ENCODE results near the gene ADAMTS9.

ADAMTS9 gene

GRCh38 chr3:64530434-64531049, 157.3 kb downstream of the ADAMTS9 start:
- peak; percentile 1 for DNase-seq

GRCh38 chr3:64523324-64523723, 164.5 kb downstream of the ADAMTS9 start:
- DNase-seq = no peak

GRCh38 chr3:64520334-64520733, 167.5 kb downstream of the ADAMTS9 start:
- DNase-seq = no peak

GRCh38 chr3:64518950-64519349, 168.8 kb downstream of the ADAMTS9 start:
- no peak for DNase-seq

- no peak for DNase-seq
Observed at GRCh38 chr3:64518496-64518895, 169.3 kb downstream of the ADAMTS9 start.

- no peak for DNase-seq
Observed at GRCh38 chr3:64514889-64515288, 172.9 kb downstream of the ADAMTS9 start.

- DNase-seq = no peak
Observed at GRCh38 chr3:64509206-64509605, 178.6 kb downstream of the ADAMTS9 start.

- no peak for DNase-seq
Observed at GRCh38 chr3:64508140-64508539, 179.7 kb downstream of the ADAMTS9 start.

- DNase-seq = no peak
Observed at GRCh38 chr3:64506255-64506654, 181.5 kb downstream of the ADAMTS9 start.

- no peak for DNase-seq
Observed at GRCh38 chr3:64505419-64505818, 182.4 kb downstream of the ADAMTS9 start.

- DNase-seq = no peak
Observed at GRCh38 chr3:64502284-64502683, 185.5 kb downstream of the ADAMTS9 start.

- no peak for DNase-seq
Observed at GRCh38 chr3:64501298-64501906, 186.4 kb downstream of the ADAMTS9 start.

GRCh38 chr3:64496786-64497490, 190.9 kb downstream of the ADAMTS9 start:
- DNase-seq = no peak

GRCh38 chr3:64495781-64496334, 191.9 kb downstream of the ADAMTS9 start:
- no peak for DNase-seq

GRCh38 chr3:64495121-64495780, 192.5 kb downstream of the ADAMTS9 start:
- DNase-seq = no peak

- DNase-seq = peak; percentile 74
Observed at GRCh38 chr3:64494526-64494925, 193.3 kb downstream of the ADAMTS9 start.

GRCh38 chr3:64493149-64493548, 194.7 kb downstream of the ADAMTS9 start:
- no peak for DNase-seq

GRCh38 chr3:64491843-64492242, 196.0 kb downstream of the ADAMTS9 start:
- DNase-seq = no peak

- DNase-seq = no peak
Observed at GRCh38 chr3:64490180-64490724, 197.5 kb downstream of the ADAMTS9 start.

GRCh38 chr3:64489361-64490044, 198.3 kb downstream of the ADAMTS9 start:
- DNase-seq = no peak

GRCh38 chr3:64488939-64489338, 198.9 kb downstream of the ADAMTS9 start:
- no peak for DNase-seq

- DNase-seq = peak; percentile 48
Observed at GRCh38 chr3:64484289-64484992, 203.4 kb downstream of the ADAMTS9 start.

Measured in NCI-H1694 treated with DMSO at 0.1 percent for 48 hours (cell line).